HepG2 (cell line): ENCODE data around the gene NDE1. TPM values are rescaled to one million over a fixed set of nuclear protein-coding genes. Genes with fewer than 3 reads are reported as not detected.
A peak's percentile ranks its signal among the peaks of the same experiment; 100 is the strongest.

Experiments used
- BCL6 ChIP-seq: IDR thresholded peaks from 2 replicates; pipeline ENCODE4 v1.6.1; 2016; ENCODE audit warnings: missing genetic modification reagents, missing compliant biosample characterization
- EHMT2 ChIP-seq: fragments of 200-600 bp; sonication (generic); IDR thresholded peaks from 2 replicates; pipeline ENCODE4 v1.7.0; 2017; ENCODE audit warnings: antibody characterized with exemption, low read depth, low read length, borderline replicate concordance
- EP300 ChIP-seq, 3 experiments: sonication (generic) in 1 of 3; formaldehyde crosslinking in 1 of 3; IDR thresholded peaks; 2 replicates each; pipeline versions ENCODE4 v1.5.1 to v1.6.1; 2011 to 2020; ENCODE audit warnings: low read depth in 2 of 3, low read length in 2 of 3, borderline replicate concordance in 1 of 3, improper control_type of control experiment in 1 of 3, mild to moderate bottlenecking in 1 of 3, missing genetic modification reagents in 1 of 3, moderate library complexity in 1 of 3
- FOXO4 ChIP-seq: sonication (generic); formaldehyde crosslinking; conservative IDR thresholded peaks from 2 replicates; pipeline ENCODE4 v1.8.1; 2023; ENCODE audit warnings: missing genetic modification reagents
- HNRNPK ChIP-seq: fragments of 200-400 bp; formaldehyde crosslinking; IDR thresholded peaks from 2 replicates; pipeline ENCODE4 v1.6.1; 2018; ENCODE audit warnings: low read length, low read depth, moderate library complexity, mild to moderate bottlenecking; ENCODE audit not compliant: poor library complexity, severe bottlenecking
- HOXD1 ChIP-seq: sonication (generic); formaldehyde crosslinking; IDR thresholded peaks from 2 replicates; pipeline ENCODE4 v1.5.0; 2020; ENCODE audit warnings: missing genetic modification reagents
- MAF1 ChIP-seq: sonication (generic); formaldehyde crosslinking; IDR thresholded peaks from 2 replicates; pipeline ENCODE4 v1.5.0; 2020; ENCODE audit warnings: missing genetic modification reagents, borderline replicate concordance
- MED13 ChIP-seq: sonication (generic); formaldehyde crosslinking; IDR thresholded peaks from 2 replicates; pipeline ENCODE4 v1.5.0; 2020; ENCODE audit warnings: missing genetic modification reagents
- PCBP1 ChIP-seq: fragments of 200-400 bp; formaldehyde crosslinking; IDR thresholded peaks from 2 replicates; pipeline ENCODE4 v1.6.1; 2017; ENCODE audit warnings: mild to moderate bottlenecking, low read depth, low read length, borderline replicate concordance
- PHF21A ChIP-seq: sonication (generic); formaldehyde crosslinking; IDR thresholded peaks from 2 replicates; pipeline ENCODE4 v1.5.0; 2020; ENCODE audit warnings: mild to moderate bottlenecking, missing genetic modification reagents
- RXRB ChIP-seq: IDR thresholded peaks from 2 replicates; pipeline ENCODE4 v1.6.1; 2016; ENCODE audit warnings: borderline replicate concordance, missing genetic modification reagents, missing compliant biosample characterization
- SOX6 ChIP-seq, 2 experiments: fragments of 450-650 bp in 1 of 2; sonication (generic) in 1 of 2; formaldehyde crosslinking in 1 of 2; IDR thresholded peaks; 2 replicates each; pipeline versions ENCODE4 v1.4.0 to v1.6.1; 2017 to 2020; ENCODE audit warnings: antibody characterized with exemption in 1 of 2, mild to moderate bottlenecking in 1 of 2, missing genetic modification reagents in 1 of 2
- TARDBP ChIP-seq: sonication (generic); formaldehyde crosslinking; IDR thresholded peaks from 2 replicates; pipeline ENCODE4 v1.8.0; 2022; ENCODE audit warnings: mild to moderate bottlenecking, missing genetic modification reagents
- ZBTB10 ChIP-seq: sonication (generic); formaldehyde crosslinking; IDR thresholded peaks from 2 replicates; pipeline ENCODE4 v1.4.0; 2020; ENCODE audit warnings: missing genetic modification reagents, borderline replicate concordance
- ZFP36L2 ChIP-seq: sonication (generic); formaldehyde crosslinking; IDR thresholded peaks from 2 replicates; pipeline ENCODE4 v1.4.0; 2020; ENCODE audit warnings: missing genetic modification reagents
- ZKSCAN5 ChIP-seq: sonication (generic); formaldehyde crosslinking; IDR thresholded peaks from 2 replicates; pipeline ENCODE4 v1.5.1; 2020; ENCODE audit warnings: mild to moderate bottlenecking, missing genetic modification reagents
- ZNF234 ChIP-seq: sonication (generic); formaldehyde crosslinking; conservative IDR thresholded peaks from 2 replicates; pipeline ENCODE4 v1.5.1; 2020; ENCODE audit warnings: mild to moderate bottlenecking, missing genetic modification reagents
- ZNF777 ChIP-seq: sonication (generic); formaldehyde crosslinking; IDR thresholded peaks from 2 replicates; pipeline ENCODE4 v1.4.0; 2020; ENCODE audit warnings: missing genetic modification reagents
- ZSCAN21 ChIP-seq: sonication (generic); formaldehyde crosslinking; IDR thresholded peaks from 2 replicates; pipeline ENCODE4 v1.8.0; 2022; ENCODE audit warnings: mild to moderate bottlenecking, missing genetic modification reagents, moderate library complexity, borderline replicate concordance
- ZSCAN9 ChIP-seq: IDR thresholded peaks from 2 replicates; pipeline ENCODE4 v1.6.1; 2016; ENCODE audit warnings: borderline replicate concordance
- polyA plus RNA-seq, 8 experiments: library from polyadenylated mRNA; depleted of rRNA in 3 of 8; stranded (reverse) in 7 of 8; unstranded in 1 of 8; fragments of >200 nt; fragmentation: Illumina TruSeq in 4 of 8; extraction: Trizol in 4 of 8; gene quantifications; 2 replicates each; pipeline versions ENCODE4 v1.2.1 to v1.2.3, GENCODE V29; 2011 to 2016; ENCODE audit warnings: low read depth in 4 of 8, missing spikeins in 1 of 8, mixed read lengths in 1 of 8; ENCODE audit not compliant: insufficient read depth in 1 of 8
- total RNA-seq, 5 experiments: library from RNA; depleted of rRNA; stranded (reverse); fragments of >200 nt; fragmentation: Illumina TruSeq; extraction: Trizol; gene quantifications; 2 replicates each; pipeline ENCODE4 v1.2.3, GENCODE V29; 2016; ENCODE audit warnings: low read depth in 1 of 5
- TF ChIP-seq, protein P1 (sequence below): sonication (generic); formaldehyde crosslinking; IDR thresholded peaks from 2 replicates; pipeline ENCODE4 v1.8.1; 2023; ENCODE audit warnings: missing genetic modification reagents, mild to moderate bottlenecking, borderline replicate concordance
- TF ChIP-seq, protein P2 (sequence below): sonication (generic); formaldehyde crosslinking; IDR thresholded peaks from 2 replicates; pipeline ENCODE4 v1.4.0; 2020; ENCODE audit warnings: mild to moderate bottlenecking, missing genetic modification reagents
- TF ChIP-seq, protein P3 (sequence below): IDR thresholded peaks from 2 replicates; pipeline ENCODE4 v1.6.1; 2016; ENCODE audit warnings: missing compliant biosample characterization, missing genetic modification reagents, borderline replicate concordance

NDE1 gene
- total and polyA plus RNA-seq, 2 of the 13 experiments (the other 11 are each of a cell fraction or from before 2014, with no cell fraction given), result 40.9 to 72.5 TPM

DNA sequence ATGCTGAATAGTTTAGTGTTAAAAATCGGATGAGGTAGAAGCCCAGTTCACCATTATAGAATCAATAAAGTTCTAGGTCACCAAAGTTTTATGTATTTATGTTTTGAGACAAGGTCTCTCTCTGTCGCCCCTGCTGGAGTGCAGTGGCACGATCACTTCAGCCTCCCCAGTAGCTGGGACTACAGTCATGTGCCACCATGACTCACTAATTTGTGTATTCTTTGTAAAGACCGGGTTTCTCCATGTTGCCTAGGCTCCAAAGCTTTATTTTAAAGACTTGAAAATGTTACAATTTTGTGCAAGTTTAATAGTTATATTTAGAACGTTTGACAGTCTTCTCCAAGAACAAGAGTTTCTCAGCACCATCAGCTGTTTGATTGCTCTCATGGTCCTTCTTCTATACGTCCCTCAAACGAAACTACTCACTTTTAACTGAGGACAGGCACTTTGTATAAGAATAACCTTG lies 32.1 kb downstream of the NDE1 start (continued):
- TF ChIP-seq, protein P1, sequence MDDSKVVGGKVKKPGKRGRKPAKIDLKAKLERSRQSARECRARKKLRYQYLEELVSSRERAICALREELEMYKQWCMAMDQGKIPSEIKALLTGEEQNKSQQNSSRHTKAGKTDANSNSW, result no peak
- TF ChIP-seq ZNF777 (CRISPR knock-in tag) (no peak), PCBP1 (no peak), RXRB (peak; percentile 46; the same call in 1 of the 2 replicates), SOX6 (IDR thresholded peaks at IDR 0.05) (no peak), SOX6 (CRISPR knock-in tag; IDR thresholded peaks at IDR 0.05) (0 out of 2 replicates have a peak, but pooled peaks have one; percentile 5), EP300 (IDR thresholded peaks at IDR 0.05; ENCODE audit: low read depth in 2 of 2, low read length in 2 of 2) (no peak), EP300 (CRISPR knock-in tag; IDR thresholded peaks at IDR 0.05; ENCODE audit: borderline replicate concordance) (0 out of 2 replicates have a peak, but pooled peaks have one; percentile 32), HNRNPK (no peak), FOXO4 (CRISPR knock-in tag) (no peak), ZKSCAN5 (CRISPR knock-in tag) (no peak), ZSCAN21 (CRISPR knock-in tag) (no peak), ZSCAN9 (CRISPR knock-in tag) (no peak), MAF1 (no peak), BCL6 (CRISPR knock-in tag) (peak; percentile 61), TARDBP (0 out of 2 replicates have a peak, but pooled peaks have one; percentile 53), ZNF234 (CRISPR knock-in tag) (no peak), HOXD1 (no peak), ZFP36L2 (CRISPR knock-in tag) (no peak), ZBTB10 (no peak), EHMT2 (peak; percentile 42; the same call in 1 of the 2 replicates), PHF21A (CRISPR knock-in tag) (no peak; the same call in 1 of the 2 replicates), MED13 (CRISPR knock-in tag) (no peak)
- TF ChIP-seq, protein P2, sequence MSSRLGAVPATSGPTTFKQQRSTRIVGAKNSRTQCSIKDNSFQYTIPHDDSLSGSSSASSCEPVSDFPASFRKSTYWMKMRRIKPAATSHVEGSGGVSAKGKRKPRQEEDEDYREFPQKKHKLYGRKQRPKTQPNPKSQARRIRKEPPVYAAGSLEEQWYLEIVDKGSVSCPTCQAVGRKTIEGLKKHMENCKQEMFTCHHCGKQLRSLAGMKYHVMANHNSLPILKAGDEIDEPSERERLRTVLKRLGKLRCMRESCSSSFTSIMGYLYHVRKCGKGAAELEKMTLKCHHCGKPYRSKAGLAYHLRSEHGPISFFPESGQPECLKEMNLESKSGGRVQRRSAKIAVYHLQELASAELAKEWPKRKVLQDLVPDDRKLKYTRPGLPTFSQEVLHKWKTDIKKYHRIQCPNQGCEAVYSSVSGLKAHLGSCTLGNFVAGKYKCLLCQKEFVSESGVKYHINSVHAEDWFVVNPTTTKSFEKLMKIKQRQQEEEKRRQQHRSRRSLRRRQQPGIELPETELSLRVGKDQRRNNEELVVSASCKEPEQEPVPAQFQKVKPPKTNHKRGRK (CRISPR knock-in tag), result no peak
- TF ChIP-seq, protein P3, sequence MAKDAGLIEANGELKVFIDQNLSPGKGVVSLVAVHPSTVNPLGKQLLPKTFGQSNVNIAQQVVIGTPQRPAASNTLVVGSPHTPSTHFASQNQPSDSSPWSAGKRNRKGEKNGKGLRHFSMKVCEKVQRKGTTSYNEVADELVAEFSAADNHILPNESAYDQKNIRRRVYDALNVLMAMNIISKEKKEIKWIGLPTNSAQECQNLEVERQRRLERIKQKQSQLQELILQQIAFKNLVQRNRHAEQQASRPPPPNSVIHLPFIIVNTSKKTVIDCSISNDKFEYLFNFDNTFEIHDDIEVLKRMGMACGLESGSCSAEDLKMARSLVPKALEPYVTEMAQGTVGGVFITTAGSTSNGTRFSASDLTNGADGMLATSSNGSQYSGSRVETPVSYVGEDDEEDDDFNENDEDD (CRISPR knock-in tag), result no peak
